Stimulated activated CD8-positive, alpha-beta memory T cell treated with anti-CD3 and anti-CD28 coated beads, Interleukin-12 subunit alpha, Interleukin-12 subunit beta, amount 100 ng/mL, for 24 hours (primary cell): ENCODE measurements around the gene FKBP1A.

ENCODE experiments used
- DNase-seq: peaks from one replicate; pipeline ENCODE4 v3.0.0-alpha.2; 2020; ENCODE audit errors: extremely low read depth

FKBP1A gene

GRCh38 chr20:1319051-1319450 is 73.8 kb downstream of the FKBP1A start:
- DNase-seq, result no peak
